Endothelial cell of umbilical vein (primary cell): ENCODE measurements around the gene SH3PXD2A. TPM values are rescaled to one million over a fixed set of nuclear protein-coding genes. Genes with fewer than 3 reads are reported as not detected.

ENCODE experiments used
- BruUV-seq: library from RNA; stranded (reverse); fragments of 400-500 nt; replicated peaks from 2 replicates; lab custom pipeline; 2021; lab: Mats Ljungman, UMichigan
- CTCF ChIA-PET: fragments of 300-600, 350-600 bp; sonication (Branson Sonifier 250); formaldehyde crosslinking; loops from one replicate; lab custom pipeline; 2021; ENCODE audit warnings: antibody characterized with exemption, inconsistent platforms; lab: Charles Lee
- POLR2A ChIA-PET: fragments of 300-600, 350-600 bp; sonication (Branson Sonifier 250); formaldehyde crosslinking; loops from one replicate; lab custom pipeline; 2021; ENCODE audit warnings: antibody characterized with exemption, inconsistent platforms; lab: Charles Lee
- DNase-seq: peaks from one replicate; pipeline ENCODE4 v3.0.0-alpha.2; 2011; ENCODE audit warnings: low read depth, low spot score
- FAIRE-seq: peaks from 2 replicates; lab custom pipeline; 2011; peaks lifted over from hg19 to GRCh38; lab: Jason Lieb, UNC
- H2AFZ ChIP-seq: 2 replicates; pipeline ENCODE4 v1.6.0; 2012; ENCODE audit warnings: low read depth, low read length, control low read depth, inconsistent platforms
- H3K27ac ChIP-seq: 2 replicates; pipeline ENCODE4 v1.5.1; 2011; ENCODE audit warnings: low read depth, mild to moderate bottlenecking, control low read depth, low read length, moderate library complexity; ENCODE audit not compliant: insufficient read depth
- H3K27me3 ChIP-seq, 2 experiments: 2 replicates each; pipeline versions ENCODE4 v1.6.0 to v1.6.1; 2011; ENCODE audit warnings: low read length in 2 of 2, mixed read lengths in 1 of 2; ENCODE audit not compliant: control insufficient read depth in 2 of 2, insufficient read depth in 2 of 2
- H3K36me3 ChIP-seq, 2 experiments: 2 replicates in 1 of 2; 3 replicates in 1 of 2; pipeline ENCODE4 v1.5.1; 2011; ENCODE audit warnings: low read length in 2 of 2, mild to moderate bottlenecking in 1 of 2, moderate library complexity in 1 of 2; ENCODE audit not compliant: control insufficient read depth in 2 of 2, insufficient read depth in 2 of 2; ENCODE audit errors: extremely low read depth in 1 of 2
- H3K4me1 ChIP-seq: 3 replicates; pipeline ENCODE4 v1.5.1; 2011; ENCODE audit warnings: mild to moderate bottlenecking, low read length; ENCODE audit not compliant: control insufficient read depth, insufficient read depth; ENCODE audit errors: extremely low read depth
- H3K4me2 ChIP-seq: 2 replicates; pipeline ENCODE4 v1.6.1; 2011; ENCODE audit warnings: low read length, control low read depth, mixed read lengths; ENCODE audit not compliant: insufficient read depth
- H3K4me3 ChIP-seq, 3 experiments: fragments of 200-600 bp in 1 of 3; sonication (generic), shearing (Covaris generic) in 1 of 3; replicated peaks in 1 of 3; 2 replicates each; pipeline ENCODE4 v1.5.1; 2011 to 2016; ENCODE audit warnings: control low read depth in 3 of 3, low read length in 3 of 3, mild to moderate bottlenecking in 2 of 3, inconsistent platforms in 1 of 3, low read depth in 1 of 3, moderate library complexity in 1 of 3; ENCODE audit not compliant: insufficient read depth in 1 of 3
- H3K79me2 ChIP-seq: 2 replicates; pipeline ENCODE4 v1.6.0; 2012; ENCODE audit warnings: low read length, inconsistent platforms; ENCODE audit not compliant: control insufficient read depth, insufficient read depth
- H3K9ac ChIP-seq: replicated peaks from 2 replicates; pipeline ENCODE3; 2011; ENCODE audit warnings: low read length, control low read depth; ENCODE audit not compliant: insufficient read depth; ENCODE audit errors: extremely low read depth
- H3K9me1 ChIP-seq: replicated peaks from 3 replicates; pipeline ENCODE4 v1.6.0; 2011; ENCODE audit warnings: mild to moderate bottlenecking, low read length; ENCODE audit not compliant: control insufficient read depth, insufficient read depth; ENCODE audit errors: extremely low read depth
- H3K9me3 ChIP-seq: replicated peaks from 2 replicates; pipeline ENCODE4 v1.5.1; 2012; ENCODE audit warnings: low read length, inconsistent platforms; ENCODE audit not compliant: control insufficient read depth, insufficient read depth
- H4K20me1 ChIP-seq: replicated peaks from 2 replicates; pipeline ENCODE3; 2011; ENCODE audit warnings: mild to moderate bottlenecking, low read length; ENCODE audit not compliant: control insufficient read depth, insufficient read depth; ENCODE audit errors: extremely low read depth
- EZH2 ChIP-seq: IDR thresholded peaks from 2 replicates; pipeline ENCODE4 v1.6.1; 2012; ENCODE audit warnings: borderline replicate concordance, low read depth, mild to moderate bottlenecking, moderate library complexity, low read length, inconsistent platforms; ENCODE audit not compliant: severe bottlenecking
- FOS ChIP-seq: IDR thresholded peaks from 2 replicates; pipeline ENCODE4 v1.6.1; 2011; ENCODE audit warnings: mild to moderate bottlenecking, low read length, moderate library complexity, borderline replicate concordance; ENCODE audit not compliant: insufficient read depth
- GATA2 ChIP-seq: IDR thresholded peaks from 2 replicates; pipeline ENCODE4 v1.7.0; 2011; ENCODE audit warnings: low read depth, mild to moderate bottlenecking, moderate library complexity, mixed read lengths, low read length; ENCODE audit not compliant: insufficient read length, insufficient read depth
- JUN ChIP-seq: IDR thresholded peaks from 2 replicates; pipeline ENCODE4 v1.6.1; 2011; ENCODE audit warnings: borderline replicate concordance, low read depth; ENCODE audit not compliant: insufficient read length, insufficient read depth
- MYC ChIP-seq: IDR thresholded peaks from one replicate; pipeline ENCODE4 v1.6.1; 2011; ENCODE audit warnings: mild to moderate bottlenecking, low read depth, low read length
- POLR2A ChIP-seq: IDR thresholded peaks from 2 replicates; pipeline ENCODE4 v1.6.1; 2012; ENCODE audit warnings: low read depth, mild to moderate bottlenecking, control low read depth, low read length
- POLR2AphosphoS5 ChIP-seq: IDR thresholded peaks from 2 replicates; pipeline ENCODE4 v1.6.1; 2012; ENCODE audit warnings: low read depth, mild to moderate bottlenecking, control low read depth, low read length, moderate library complexity; ENCODE audit not compliant: insufficient read depth
- dilution Hi-C: fragments of 300-500 bp; cut with MboI; formaldehyde crosslinking; loops from one replicate; pipeline ENCODE4 v1.15.0; 2019; ENCODE audit warnings: low sequenced_read_pairs; ENCODE audit not compliant: extremely low pct_ligation_motif_present
- intact Hi-C: fragments of 100-400 bp; cut with micrococcal nuclease; formaldehyde crosslinking; loops from one replicate; pipeline ENCODE4 v1.10.0; 2022
- polyA plus RNA-seq, 4 experiments: library from polyadenylated mRNA; depleted of rRNA in 3 of 4; stranded (reverse) in 3 of 4; unstranded in 1 of 4; fragments of >200 nt; gene quantifications; 2 replicates each; pipeline versions ENCODE4 v1.2.1 to v1.2.3, GENCODE V29; 2011 to 2012; ENCODE audit warnings: missing spikeins in 1 of 4
- total RNA-seq: library from RNA; stranded (reverse); gene quantifications from 2 replicates; pipeline ENCODE4 v1.2.3, GENCODE V29; 2021
- TF ChIP-seq, protein P1 (sequence below), 2 donors: IDR thresholded peaks; 1 replicate in 1 of 2; 2 replicates in 1 of 2; pipeline ENCODE4 v1.5.1; 2011; ENCODE audit warnings: low read length in 2 of 2, mild to moderate bottlenecking in 2 of 2, moderate library complexity in 2 of 2, control low read depth in 1 of 2, inconsistent platforms in 1 of 2, low read depth in 1 of 2; ENCODE audit not compliant: insufficient read depth in 1 of 2; ENCODE audit errors: extremely low read depth in 1 of 2
- TF ChIP-seq, protein P2 (sequence below): IDR thresholded peaks from 2 replicates; pipeline ENCODE4 v1.6.1; 2011; ENCODE audit not compliant: insufficient read depth, insufficient read length

Gene SH3PXD2A
- total and polyA plus RNA-seq, 2 donors (not counting 3 experiments of a cell fraction or from before 2014, with no cell fraction given): 1.4 to 5.1 TPM

DNA sequence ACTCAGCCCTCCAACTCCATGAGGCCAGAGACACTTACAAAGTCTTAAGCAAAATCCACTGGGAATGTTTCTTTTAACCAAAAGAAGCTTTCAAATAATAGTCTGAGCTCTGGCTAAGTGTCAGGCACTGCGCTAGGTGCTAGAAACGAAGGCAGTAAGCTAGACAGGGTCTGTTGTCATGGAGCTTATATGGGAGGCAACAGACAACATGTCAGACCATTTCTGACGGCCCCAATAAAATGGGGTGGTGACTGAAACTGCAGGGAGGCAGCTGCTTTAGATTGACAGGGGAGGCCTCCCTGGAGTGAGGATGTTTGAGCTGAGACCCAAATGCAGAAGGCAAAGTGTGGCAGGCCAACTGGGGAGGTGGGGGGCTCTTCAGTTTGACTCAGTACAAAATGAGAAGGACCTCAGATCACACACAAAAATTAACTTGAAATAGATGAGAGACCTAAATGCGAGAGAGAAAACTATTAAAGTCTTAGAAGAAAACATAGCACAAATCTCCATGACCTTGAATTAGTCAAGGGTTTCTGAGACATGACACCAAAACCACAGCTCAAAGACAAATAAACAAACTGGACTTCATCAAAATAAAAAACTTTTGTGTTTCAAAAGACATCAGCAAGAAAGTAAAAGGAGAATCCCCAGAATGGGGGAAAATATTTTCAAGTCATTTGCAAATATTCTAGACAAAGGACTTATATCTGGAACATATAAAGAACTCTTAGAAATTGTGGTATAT lies 40.6 kb downstream of the SH3PXD2A start:
- intact Hi-C loops (no loop called here), dilution Hi-C loops (no loop called here)
- TF ChIP-seq POLR2AphosphoS5: no peak
- TF ChIP-seq, protein P1, sequence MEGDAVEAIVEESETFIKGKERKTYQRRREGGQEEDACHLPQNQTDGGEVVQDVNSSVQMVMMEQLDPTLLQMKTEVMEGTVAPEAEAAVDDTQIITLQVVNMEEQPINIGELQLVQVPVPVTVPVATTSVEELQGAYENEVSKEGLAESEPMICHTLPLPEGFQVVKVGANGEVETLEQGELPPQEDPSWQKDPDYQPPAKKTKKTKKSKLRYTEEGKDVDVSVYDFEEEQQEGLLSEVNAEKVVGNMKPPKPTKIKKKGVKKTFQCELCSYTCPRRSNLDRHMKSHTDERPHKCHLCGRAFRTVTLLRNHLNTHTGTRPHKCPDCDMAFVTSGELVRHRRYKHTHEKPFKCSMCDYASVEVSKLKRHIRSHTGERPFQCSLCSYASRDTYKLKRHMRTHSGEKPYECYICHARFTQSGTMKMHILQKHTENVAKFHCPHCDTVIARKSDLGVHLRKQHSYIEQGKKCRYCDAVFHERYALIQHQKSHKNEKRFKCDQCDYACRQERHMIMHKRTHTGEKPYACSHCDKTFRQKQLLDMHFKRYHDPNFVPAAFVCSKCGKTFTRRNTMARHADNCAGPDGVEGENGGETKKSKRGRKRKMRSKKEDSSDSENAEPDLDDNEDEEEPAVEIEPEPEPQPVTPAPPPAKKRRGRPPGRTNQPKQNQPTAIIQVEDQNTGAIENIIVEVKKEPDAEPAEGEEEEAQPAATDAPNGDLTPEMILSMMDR (IDR thresholded peaks at IDR 0.05; ENCODE audit: extremely low read depth in 1 of 2, insufficient read depth in 1 of 2, low read depth in 1 of 2, low read length in 2 of 2): no peak
- TF ChIP-seq GATA2: no peak
- no peak for TF ChIP-seq MYC
- no peak for TF ChIP-seq POLR2A
- TF ChIP-seq, protein P2, sequence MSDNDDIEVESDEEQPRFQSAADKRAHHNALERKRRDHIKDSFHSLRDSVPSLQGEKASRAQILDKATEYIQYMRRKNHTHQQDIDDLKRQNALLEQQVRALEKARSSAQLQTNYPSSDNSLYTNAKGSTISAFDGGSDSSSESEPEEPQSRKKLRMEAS: no peak
- no peak for TF ChIP-seq FOS
- no peak for TF ChIP-seq EZH2
- TF ChIP-seq JUN: no peak
- H3K4me1 ChIP-seq: peaks cover 30% of the 10 kb centered on the region
- ChIA-PET POLR2A (no interaction called here), CTCF (interaction anchor here (0.9 to 5.2 kb wide), 8 partner anchors 12 to 128 kb away, joined by 3 to 39 read pairs (median 4); partner anchors contain the start of gene SH3PXD2A)
- no TSS peak for BruUV-seq
- no peaks in the 10 kb centered on the region for H3K36me3 ChIP-seq
- no peak overlapping the region for H3K4me3 ChIP-seq
- H3K79me2 ChIP-seq: peaks cover 2% of the 10 kb centered on the region
- H3K9me3 ChIP-seq: no peaks in the 10 kb centered on the region
- H3K9me1 ChIP-seq: no peaks in the 10 kb centered on the region
- H4K20me1 ChIP-seq: no peaks in the 10 kb centered on the region
- H3K4me2 ChIP-seq: no peak overlapping the region
- no peak overlapping the region for H3K9ac ChIP-seq
- H3K27ac ChIP-seq: no peak overlapping the region
- H2AFZ ChIP-seq: no peak overlapping the region
- peaks cover 0 to 2% of the 10 kb centered on the region in 2 experiments for H3K27me3 ChIP-seq
- DNase-seq (no peak), FAIRE-seq (no peak)
